RWPE1 (cell line): ENCODE data around the gene CD47.

Experiments used
- CTCF ChIA-PET: fragments of 350-600 bp; sonication (Branson Sonifier 250); formaldehyde crosslinking; extraction: SDS; loops from one replicate; lab custom pipeline; 2021; lab: Yijun Ruan, JAX
- POLR2A ChIA-PET: fragments of 400-600 bp; formaldehyde crosslinking; extraction: SDS; loops from one replicate; lab custom pipeline; 2020; ENCODE audit warnings: antibody characterized with exemption; ENCODE audit not compliant: low non-redundant PET; lab: Yijun Ruan, JAX
- DNase-seq: peaks from one replicate; pipeline ENCODE4 v3.0.0; 2012; ENCODE audit warnings: low spot score
- H3K27ac ChIP-seq: fragments of 450-650 bp; 2 replicates; pipeline ENCODE4 v1.5.1; 2017
- TF ChIP-seq, protein P1 (sequence below): fragments of 450-650 bp; conservative IDR thresholded peaks from 2 replicates; pipeline ENCODE4 v1.5.1; 2017; ENCODE audit warnings: low read depth, mild to moderate bottlenecking

CD47 gene

DNA sequence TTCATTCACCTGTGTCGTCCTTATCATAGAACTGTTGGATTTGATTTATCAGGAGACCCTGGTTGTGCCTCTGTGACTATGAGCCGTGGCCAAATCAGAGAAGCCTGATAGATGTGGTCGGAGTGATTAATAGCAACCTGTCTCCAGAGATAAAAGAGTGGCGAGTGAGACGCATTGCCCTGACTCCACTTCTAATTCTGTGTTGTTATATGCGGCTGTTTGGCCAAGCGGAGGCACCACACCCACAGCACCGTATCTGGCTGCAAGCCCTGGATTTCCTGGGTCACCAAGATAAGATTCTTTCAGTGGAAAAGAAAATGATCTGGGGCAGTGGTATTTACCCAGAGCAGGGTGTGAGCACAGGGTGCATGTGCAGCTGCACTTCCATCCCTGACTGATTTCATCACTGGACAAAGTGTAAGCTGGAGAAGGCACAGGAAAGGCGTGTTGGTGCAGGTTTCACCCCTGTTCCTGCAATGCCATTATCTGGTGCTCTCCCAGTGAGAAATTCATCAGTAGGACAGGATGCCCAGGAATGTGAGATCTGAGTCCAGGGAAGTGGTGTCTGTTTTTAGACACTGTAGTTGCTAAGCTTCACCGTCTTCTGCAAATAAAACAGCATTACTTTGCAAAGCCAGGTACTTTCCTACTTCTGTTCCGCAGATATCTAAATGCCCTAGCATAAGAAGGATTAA is 84.6 kb downstream of the CD47 start:
- ChIA-PET POLR2A (interaction anchor here (0.5 to 0.7 kb wide), 2 partner anchors 59 to 140 kb away, joined by 3 to 7 read pairs; no protein-coding TSS in a partner anchor), CTCF (no interaction called here)
- H3K27ac ChIP-seq, result peak overlapping the region; percentile 74
- DNase-seq, result peak; percentile 95
- TF ChIP-seq, protein P1, sequence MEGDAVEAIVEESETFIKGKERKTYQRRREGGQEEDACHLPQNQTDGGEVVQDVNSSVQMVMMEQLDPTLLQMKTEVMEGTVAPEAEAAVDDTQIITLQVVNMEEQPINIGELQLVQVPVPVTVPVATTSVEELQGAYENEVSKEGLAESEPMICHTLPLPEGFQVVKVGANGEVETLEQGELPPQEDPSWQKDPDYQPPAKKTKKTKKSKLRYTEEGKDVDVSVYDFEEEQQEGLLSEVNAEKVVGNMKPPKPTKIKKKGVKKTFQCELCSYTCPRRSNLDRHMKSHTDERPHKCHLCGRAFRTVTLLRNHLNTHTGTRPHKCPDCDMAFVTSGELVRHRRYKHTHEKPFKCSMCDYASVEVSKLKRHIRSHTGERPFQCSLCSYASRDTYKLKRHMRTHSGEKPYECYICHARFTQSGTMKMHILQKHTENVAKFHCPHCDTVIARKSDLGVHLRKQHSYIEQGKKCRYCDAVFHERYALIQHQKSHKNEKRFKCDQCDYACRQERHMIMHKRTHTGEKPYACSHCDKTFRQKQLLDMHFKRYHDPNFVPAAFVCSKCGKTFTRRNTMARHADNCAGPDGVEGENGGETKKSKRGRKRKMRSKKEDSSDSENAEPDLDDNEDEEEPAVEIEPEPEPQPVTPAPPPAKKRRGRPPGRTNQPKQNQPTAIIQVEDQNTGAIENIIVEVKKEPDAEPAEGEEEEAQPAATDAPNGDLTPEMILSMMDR, result no peak; the same call in 1 of the 2 replicates

DNA sequence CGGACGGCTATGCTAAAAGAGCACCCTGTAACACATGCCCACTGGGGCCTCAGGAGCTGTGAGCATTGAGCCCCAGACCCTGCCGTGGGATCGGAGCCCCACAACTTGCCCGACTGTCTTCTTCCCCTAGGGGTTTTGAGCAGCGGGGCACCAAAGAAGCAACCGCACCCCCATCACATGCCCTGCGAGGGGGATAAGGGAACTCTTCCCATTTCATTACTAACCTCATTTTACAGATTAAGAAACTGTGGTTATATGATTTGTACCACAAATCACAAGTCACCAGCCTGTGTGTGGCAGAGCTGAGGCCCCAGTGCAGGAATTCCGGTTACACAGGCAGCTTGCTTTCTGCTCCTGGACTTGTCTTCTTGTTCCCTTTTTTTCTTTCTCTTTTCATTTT is 86.2 kb downstream of the CD47 start:
- TF ChIP-seq, protein P1, result no peak
- DNase-seq, result no peak
- POLR2A ChIA-PET, result no interaction called here
- H3K27ac ChIP-seq, result no peak overlapping the region
- CTCF ChIA-PET, result no interaction called here

DNA sequence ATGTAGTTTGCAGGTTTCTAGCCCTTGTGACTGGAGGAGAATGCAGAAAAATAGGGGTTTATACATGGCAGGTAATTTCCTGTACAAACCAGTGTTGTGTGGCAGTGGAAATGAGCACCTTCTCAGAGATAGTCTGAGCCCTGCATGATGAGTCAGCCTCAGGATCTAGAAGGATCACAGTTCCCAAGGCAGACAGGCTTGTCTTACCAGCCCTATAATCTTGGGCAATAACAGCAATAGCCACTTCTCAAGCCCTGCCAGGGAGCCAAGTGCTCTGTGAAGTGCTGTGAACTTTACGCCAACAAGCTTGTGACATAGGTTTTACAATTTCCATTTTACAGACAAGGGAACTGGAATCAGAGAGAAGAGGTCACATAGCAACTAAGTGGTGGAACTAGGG is 89.4 kb downstream of the CD47 start:
- DNase-seq, result peak; percentile 60
- H3K27ac ChIP-seq, result no peak overlapping the region; the same call in 1 of the 2 replicates
- ChIA-PET CTCF (interaction anchor here (0.6 to 1.0 kb wide), 3 partner anchors 12 to 476 kb away, joined by 3 to 4 read pairs (median 3); no protein-coding TSS in a partner anchor), POLR2A (no interaction called here)
- TF ChIP-seq, protein P1, result no peak

DNA sequence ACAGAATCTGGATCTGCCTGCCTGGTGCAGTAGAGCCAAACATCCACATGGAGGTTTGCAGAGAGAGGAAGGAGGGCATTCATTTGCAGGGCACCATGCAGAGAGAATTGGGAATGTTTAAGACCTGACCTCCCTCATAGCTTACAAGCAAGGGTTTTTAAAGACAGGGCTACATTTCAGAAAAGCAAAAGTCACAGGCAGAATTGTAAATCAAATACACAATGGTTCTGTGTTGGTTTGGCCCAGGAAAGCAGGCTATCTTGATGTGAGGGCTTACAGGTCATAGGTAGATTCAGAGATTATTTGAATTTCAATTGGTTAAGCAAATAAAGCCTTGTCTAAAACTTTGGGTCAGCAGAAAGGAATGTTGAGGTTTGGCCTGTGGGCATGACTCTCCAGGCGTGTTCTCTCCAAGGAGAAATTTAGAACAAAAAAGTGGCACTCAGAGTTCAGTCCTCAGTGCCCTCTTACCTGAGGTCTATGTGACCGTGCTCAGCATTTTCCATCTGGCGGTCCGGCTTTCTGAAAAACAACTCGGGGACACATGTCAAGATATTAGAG is 91.5 kb downstream of the CD47 start:
- TF ChIP-seq, protein P1, result no peak
- peak; percentile 61 for DNase-seq
- ChIA-PET CTCF (no interaction called here), POLR2A (no interaction called here)
- peak overlapping the region; percentile 58 for H3K27ac ChIP-seq

DNA sequence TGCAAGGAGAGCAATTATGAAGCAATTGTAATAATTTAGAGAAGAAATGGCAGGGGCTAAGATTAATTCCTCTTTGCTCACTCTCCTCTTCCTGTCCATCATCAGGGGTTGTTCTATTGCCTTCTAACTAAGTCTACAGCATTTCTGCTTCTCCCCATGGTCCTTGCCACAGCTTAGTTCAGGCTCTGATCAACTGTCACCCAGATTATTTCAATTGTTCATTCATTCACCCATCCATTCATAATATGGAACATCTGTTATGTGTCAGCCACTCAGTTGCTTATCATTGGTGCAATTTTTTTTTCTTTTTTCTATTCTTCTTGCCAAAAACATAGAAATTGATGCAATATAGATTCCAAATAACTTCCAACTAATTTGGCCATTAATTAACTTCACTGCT is 93.2 kb downstream of the CD47 start:
- no peak overlapping the region for H3K27ac ChIP-seq
- DNase-seq, result no peak
- ChIA-PET CTCF (no interaction called here), POLR2A (no interaction called here)
- TF ChIP-seq, protein P1, result no peak

DNA sequence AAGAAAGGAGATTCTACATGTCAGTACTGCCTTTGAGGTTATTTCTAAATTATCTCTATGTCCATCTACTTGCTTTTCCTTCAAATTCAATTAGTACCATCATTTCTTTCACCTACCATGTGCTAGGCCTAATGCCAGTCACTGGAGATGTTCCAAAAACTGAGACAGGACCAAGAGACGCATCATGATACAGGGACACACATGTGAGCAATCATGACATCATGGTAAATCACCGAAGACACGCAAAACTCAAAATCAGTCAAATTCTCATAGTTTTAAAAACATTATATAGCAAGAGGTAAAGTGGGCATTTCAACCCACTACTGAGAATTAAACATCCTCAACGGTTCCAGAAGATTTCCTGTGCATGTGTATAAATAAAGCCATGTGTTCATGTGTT is 95.0 kb downstream of the CD47 start:
- no peak for DNase-seq
- CTCF ChIA-PET, result interaction anchor here (0.6 kb wide), 1 partner anchor 67 kb away, joined by 3 read pairs; no protein-coding TSS in a partner anchor
- H3K27ac ChIP-seq, result no peak overlapping the region
- POLR2A ChIA-PET, result no interaction called here
- TF ChIP-seq, protein P1, result no peak
